ENCODE results near the gene SERPINE2.

DNA sequence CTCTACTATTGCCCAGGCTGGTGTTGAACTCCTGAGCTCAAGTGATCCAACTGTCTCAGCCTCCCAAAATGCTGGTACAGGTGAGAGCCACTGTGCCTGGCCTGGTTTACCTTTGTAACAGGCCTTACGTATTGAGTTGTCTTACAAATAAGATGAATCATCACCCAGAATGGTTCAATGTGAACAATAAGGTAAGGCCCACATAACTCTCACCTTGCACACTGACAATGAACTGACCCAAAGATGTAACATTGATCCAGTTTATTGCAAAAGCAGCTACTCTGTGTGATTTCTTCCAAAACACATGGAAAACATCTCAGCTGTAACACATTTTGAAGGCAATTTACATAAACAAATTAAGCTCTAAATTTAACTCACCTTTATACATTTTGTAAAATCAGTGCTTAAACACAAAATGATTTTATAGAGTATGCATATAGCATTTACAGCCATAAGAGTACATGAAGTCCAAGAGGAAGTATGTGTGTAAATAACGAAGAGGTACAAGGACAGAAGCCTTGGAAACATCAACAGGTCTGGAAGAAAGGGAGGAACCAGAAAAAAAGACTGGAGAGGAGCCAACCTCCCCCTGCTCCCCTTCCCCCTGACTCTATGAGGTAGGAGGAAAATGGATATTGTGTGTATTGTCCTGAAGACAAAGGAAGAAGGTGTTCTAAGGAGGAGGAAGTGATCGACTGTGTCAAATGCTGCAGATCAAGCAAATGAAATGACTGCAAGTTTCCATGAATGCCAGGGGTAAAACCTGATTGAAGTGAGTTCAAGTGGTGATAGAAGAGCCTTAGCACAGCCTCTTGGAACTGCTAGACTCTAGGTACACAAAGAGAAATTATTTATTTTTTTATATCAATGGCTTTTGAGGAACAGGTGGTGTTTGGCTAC lies 88.4 kb downstream of the SERPINE2 start:
- TF ChIP-seq CTCF (IDR thresholded peaks at IDR 0.05; ENCODE audit: low read length) = no peak
- no peak for TF ChIP-seq EZH2 (IDR thresholded peaks at IDR 0.05; ENCODE audit: borderline replicate concordance, low read length)

Measured in OCI-LY1 (cell line).